Kidney capillary endothelial cell (primary cell): Measurements from ENCODE around the gene LRMDA.
"Not testable (repeated sequence)": the region's sequence is repeated elsewhere in the genome, so short reads cannot be mapped to it uniquely, and the experiment has no call there.

ENCODE experiments used
- DNase-seq: peaks from one replicate; pipeline ENCODE4 v3.0.0-alpha.2; 2018; ENCODE audit warnings: low spot score

LRMDA gene

DNA sequence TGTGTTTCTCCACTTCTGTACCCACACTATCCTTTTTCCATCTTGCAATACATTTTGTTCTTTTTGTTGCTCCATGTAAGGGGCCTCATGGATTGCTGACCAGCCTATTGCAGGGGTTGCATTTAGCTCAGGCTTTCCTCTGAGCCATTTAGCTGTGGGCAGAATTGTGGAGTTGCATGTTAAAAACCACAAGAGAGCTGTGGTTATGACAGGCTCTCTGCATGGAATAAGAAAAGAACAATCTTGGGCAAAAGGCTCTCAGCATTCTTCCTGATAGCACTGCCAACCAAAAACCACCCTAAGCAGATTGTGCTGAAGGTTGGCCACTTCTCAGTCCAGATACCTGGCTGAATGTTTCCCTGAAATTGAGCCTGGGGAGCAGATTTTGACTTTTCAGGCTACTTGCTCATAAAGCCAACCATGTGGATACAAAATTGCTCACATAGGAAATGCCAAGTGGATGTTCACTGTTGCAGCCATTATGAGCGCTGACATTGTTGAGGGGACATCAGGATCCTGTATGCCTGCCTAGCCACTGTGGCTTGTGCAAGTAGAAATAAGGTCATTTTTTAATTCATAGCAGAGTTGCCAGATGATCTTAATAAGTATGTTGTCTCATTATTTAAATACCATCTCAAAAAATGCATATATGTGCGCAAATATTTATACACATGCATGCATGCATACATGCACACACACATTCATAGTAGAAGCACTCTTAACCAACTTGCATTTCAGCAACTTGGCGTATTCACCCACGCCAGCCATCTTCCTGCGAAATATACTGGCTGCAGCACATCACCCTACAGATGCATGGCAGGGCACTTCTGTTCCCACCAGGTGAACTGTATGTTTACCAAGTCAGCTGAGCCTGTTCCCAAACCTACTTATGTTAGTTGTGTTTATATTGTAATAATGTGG, 695.4 kb downstream of the LRMDA start:
- DNase-seq, result no peak

DNA sequence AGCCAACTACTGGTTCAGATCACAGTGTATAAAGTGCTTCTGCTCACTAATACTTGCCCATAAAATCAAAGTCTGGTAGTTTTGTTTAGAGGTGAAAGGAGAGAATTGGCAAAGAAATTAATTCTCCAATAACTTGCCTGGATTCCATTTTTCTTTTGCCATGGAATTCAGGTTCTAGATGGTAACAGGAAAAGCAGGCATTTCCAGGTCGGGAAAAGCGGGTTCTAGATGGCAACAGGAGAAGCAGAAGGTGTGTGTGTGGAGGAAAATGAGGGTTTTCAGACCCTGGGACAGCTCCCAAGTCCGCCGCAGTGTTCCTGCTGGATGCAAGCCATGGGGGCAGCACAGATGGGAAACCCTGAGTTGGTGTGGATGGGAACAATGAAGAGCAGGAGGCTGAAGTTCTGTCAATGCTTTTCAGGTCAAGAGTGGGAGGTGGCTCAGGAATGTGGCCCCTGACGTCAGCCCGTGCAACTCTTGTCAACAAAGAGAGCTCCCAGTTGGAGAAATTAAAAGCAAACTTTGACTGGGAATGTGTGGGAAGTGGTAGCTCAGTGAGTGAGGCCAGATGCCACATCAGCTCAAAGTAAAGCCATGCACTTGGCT, 696.7 kb downstream of the LRMDA start:
- DNase-seq, result no peak

DNA sequence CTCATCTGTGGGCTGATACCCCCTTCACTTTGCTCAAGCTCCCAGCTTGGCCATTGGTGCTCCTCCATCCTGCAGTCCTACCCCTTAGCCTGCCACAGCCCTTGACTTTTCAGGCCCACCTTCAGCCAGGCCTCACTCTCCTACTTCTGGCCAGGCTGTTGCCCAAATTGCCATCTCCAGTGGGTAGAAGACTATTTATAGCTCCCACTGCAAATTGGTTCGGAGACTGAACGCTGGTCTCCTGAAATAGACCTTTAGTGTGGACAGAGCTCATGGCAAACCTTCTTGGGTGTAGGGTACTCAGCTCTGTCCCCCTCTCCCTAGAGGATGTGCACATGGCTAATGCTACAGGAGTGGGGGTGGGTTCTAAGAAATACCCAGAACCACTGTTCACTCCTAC, 697.8 kb downstream of the LRMDA start:
- DNase-seq, result no peak

DNA sequence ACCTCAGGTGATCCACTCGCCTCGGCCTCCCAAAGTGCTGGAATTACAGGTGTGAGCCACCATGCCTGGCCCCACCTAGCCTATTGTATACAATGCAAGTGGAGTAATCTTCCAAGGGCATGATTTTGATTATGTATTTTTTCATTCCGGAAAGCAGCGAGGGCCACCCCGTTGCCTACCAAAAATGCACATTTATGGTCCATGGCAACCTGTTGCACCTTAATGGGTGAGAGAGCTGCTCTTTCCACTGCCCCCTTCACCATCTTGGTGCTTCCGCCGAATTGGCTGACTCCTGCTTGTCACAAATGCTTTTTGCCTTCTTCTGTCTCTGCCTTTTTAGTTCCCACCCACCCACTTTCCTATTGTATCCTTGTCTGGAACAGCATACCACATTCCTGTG, 699.5 kb downstream of the LRMDA start:
- DNase-seq, result no peak

DNA sequence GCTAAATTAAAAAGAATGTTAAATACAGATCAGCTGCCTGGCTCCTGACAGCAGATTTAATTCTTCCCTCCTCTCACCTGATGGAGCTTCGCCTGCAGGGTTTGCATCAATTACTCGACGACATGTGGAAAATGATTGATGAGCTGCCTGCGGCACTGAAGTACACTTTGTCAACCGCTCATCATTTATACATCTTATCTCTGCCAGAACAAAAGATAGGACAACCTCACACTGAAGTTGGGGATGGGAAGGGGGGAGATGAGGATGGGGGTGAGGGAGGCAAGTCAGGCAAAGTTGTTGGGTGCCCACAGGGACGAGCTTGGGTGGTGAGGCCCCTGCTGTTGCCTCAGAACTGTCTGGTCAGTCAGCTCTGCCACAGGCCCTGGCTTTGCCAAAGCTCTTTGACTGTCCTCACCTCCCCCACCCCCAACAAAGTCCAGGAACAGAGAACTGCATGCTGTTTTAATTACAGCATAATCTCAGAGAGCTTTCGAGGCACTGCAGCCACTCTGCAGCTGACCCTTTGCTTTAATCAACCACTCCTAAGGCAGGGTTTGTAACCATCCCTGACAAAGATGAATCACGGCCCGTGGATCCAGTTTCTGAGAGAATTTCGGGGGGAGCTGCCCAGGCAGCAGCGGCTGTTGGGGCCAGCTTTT, 702.3 kb downstream of the LRMDA start:
- no peak for DNase-seq

DNA sequence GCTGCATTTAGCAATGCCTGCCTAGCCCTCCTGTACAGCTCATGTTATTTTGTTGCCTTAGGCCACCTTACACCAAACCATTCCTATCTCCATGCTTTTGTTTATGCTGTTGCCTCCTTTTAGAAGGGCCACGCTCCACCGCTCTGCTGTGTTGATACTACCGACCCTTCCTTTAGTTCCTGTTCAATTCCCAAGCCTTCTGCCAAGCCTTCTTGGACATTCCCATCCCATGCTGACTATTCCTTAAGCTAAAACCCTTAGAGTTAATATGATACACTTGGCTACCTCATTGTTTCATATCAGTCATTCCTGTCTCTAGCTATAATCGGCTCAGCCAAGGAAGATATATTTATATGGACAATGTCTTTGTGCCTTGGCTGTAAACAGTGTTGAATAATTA, 705.5 kb downstream of the LRMDA start:
- DNase-seq, result no peak

DNA sequence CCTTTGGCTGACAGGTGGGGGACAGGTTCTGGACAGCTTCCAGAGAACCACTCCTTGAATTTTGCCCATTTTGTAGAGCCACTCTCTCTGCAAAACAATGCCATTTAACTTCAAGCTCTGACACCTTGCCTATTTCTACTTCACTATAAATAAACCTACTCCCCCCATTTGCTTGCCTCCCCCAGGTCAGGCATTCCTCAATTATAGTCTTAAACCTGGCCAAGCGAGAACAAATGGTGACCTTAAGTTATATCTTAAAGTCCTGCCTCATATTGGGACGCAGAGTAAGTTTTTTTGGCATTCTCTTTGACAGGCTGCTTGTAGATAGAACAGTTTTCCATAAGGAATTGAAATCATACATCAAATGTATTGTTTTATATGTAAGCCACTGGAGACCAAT, 706.9 kb downstream of the LRMDA start:
- no peak for DNase-seq

DNA sequence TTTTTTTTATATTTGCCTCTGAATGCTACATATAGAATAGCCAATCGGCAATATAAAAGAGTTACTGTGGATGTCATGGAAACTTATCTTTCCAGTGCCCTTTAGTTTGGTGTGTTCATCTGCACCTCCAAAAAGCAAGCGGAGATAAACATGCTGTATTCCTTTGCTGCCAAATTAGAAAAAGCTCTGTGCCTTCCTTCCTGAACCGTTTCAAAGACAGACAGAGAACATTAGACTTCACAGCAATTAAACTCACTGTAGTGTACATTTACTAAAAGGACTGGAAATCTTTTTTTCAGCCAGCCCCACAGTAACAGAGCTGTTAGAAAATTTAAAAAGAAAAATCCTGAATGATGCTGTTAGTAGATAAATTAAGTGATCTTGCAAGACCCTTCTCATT, 707.5 kb downstream of the LRMDA start:
- DNase-seq, result no peak

DNA sequence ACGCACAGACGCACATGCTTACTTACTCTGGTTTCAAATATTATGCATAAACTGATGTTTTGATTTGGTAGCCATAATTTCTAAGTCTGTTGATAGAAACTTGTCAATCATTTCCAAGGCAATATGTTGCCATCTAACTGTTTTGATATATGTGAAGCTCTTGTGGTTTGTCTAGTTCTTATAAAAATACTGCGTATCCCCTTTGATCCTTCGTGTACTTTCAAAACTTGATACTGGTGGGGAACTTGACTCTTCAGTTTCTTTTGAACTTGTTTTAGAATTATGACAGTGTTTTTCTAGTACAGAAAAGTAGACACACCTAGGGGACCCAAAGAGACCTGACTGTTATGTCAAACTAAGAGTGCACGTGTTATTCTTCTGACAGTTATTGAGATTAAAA, 708.0 kb downstream of the LRMDA start:
- no peak for DNase-seq

DNA sequence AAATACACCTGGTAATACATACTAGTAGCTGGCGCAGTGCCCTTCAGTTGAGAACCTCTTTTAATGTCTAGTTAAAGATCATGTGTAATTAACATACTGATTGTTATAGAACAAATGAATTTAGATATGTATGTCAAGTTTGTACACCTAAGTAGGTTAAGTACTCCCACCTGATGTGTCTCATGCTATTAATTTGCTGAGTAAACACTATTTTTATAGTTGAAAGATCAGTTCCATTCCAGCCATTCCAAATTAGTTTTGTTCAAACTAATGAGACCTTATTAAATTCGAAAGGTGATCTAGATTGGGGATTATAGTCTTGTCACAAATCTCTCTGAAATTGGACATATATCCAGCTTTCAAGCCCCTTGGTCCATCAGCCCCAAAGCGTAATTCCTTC, 710.0 kb downstream of the LRMDA start:
- no peak for DNase-seq

DNA sequence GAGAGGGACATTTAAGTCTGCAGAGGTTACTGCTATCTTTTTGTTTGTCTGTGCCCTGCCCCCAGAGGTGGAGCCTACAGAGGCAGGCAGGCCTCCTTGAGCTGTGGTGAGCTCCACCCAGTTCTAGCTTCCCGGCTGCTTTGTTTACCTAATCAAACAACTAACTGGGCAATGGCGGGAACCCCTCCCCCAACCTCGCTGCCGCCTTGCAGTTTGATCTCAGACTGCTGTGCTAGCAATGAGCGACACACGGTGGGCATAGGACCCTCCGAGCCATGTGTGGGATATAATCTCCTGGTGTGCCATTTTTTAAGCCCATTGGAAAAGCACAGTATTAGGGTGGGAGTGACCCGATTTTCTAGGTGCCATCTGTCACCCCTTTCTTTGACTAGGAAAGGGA, 716.8 kb downstream of the LRMDA start:
- DNase-seq, result not testable (repeated sequence)

DNA sequence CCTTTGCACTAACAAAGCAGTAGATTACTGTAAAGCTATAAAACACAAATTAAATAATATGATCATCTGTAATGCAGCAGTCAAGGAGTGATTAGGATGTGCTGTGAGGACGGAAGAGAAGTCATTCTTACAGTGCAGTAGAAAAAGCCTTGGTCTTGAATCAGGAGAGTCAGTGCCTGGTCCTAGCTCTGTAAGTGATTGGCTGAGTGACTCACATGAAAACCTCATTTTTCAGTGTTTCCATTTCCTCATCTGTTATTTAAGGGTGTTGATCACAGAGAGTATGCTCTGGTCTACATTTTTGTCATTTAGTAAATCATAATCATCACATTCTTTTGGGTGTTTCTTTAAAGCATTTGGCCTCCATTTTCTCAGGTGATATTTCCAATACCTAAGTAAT, 717.8 kb downstream of the LRMDA start:
- no peak for DNase-seq

DNA sequence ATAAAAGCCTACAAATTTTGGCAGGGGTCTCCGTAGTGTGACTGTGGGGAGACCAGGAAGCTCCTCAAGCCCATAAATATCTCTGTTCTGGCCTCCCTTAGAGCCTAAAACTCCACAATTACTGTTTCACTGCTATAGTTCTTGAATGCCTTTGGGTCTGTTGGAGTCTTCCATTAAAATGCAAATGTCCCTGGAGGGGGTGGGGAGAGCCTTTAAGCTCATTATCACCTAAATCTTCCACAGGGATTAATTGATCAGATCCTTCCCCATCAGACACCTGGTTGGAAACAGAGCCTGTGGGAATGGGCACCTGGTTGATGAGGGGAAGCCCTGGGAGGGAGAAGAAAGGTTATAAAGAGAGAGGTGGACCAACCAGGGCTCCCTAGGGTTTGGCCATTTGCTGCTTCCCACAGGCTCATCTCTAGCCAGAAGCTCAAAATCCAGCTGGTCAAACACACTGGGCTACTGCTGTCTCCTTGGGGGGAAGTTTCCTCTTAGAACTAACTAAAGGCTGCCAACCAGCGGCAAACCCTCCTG, 718.2 kb downstream of the LRMDA start:
- no peak for DNase-seq

DNA sequence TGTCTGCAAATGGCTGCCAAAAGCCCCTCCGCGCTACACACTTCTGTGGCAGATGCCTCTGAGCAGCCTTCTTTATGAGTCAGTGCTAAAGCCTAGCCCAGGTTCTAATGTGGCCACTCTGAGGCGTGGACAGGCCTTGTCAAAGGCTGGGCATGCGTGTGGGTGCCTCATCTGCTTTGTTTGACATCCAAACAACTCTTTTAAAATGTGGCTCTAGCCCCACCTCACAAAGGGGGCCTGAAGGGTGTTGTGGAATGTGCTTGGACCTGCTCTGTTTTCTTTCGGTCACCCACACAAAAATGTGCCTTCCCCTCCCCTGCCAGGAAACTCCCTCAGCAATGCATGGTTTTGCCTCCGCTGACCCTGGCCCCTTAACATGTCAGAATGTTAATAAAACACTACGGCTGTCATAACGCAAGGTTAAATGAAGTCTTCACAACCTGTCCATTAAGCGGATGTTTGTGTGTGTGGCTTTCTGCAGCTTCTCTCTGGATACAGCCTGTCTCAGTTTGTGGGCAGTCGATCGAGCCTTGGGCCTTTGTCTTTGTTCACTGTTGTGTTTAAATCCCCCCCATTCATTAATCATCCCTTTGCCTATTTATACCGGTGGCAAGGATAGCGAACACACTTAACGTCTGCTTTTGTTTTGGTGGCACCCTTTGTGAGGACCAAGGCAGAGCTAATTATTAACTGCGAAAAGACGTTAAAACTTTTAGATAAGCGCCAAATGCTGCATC, 718.9 kb downstream of the LRMDA start:
- no peak for DNase-seq

DNA sequence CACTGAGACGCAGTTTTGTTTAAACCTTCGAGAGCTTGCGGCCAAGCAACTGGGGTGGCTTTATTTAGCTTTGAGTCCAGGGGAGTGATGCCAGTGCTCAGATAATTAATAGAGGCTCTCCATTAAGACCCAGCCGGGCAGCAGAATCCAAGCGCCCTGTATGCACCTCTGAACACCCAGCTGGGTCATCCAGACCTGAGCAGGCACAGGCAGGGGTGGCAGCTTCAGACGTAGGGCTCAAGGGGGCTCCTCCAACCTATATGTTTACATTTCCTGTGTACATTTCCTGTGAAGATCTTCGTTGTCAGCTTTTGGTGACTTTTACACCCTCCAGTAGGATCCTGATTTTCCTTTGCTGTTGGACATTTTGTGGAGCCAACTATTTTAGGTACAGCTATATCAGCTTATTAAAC, 719.5 kb downstream of the LRMDA start:
- no peak for DNase-seq

DNA sequence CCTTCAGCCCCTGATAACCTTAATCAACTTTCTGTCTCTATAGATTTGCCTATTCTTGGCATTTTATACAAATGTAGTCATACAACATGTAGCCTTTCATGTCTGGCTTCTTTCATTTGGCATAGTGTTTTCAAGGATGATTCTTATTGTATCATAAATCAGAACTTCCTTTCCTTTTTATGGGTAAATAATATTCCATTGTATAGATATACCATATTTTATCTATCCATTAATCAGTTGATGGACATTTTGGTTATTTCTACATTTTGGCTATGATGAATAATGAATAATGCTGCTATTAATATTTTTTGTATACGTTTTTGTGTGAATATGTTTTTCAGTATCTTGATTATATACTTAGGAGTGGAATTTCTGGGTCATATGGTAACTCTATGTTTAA, 720.8 kb downstream of the LRMDA start:
- no peak for DNase-seq

DNA sequence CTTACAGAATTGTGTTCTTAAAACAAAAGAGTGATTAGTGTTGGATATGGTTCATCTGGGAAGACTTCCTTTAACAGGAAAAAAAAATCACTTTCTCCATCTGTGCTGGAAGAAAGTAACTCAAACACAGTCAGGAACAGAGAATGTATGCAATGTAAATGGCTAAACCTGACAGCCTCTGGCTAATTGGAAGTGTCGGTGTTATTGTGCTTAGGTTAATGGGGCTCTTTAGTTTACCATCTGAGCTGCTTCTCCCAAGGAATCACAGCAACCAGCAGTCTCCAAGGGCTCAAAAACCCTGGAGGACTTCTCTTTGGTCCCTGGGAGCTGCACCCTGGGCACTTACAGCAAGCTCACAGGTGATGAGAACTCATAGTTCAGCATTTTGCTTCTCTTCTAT, 724.5 kb downstream of the LRMDA start:
- no peak for DNase-seq

DNA sequence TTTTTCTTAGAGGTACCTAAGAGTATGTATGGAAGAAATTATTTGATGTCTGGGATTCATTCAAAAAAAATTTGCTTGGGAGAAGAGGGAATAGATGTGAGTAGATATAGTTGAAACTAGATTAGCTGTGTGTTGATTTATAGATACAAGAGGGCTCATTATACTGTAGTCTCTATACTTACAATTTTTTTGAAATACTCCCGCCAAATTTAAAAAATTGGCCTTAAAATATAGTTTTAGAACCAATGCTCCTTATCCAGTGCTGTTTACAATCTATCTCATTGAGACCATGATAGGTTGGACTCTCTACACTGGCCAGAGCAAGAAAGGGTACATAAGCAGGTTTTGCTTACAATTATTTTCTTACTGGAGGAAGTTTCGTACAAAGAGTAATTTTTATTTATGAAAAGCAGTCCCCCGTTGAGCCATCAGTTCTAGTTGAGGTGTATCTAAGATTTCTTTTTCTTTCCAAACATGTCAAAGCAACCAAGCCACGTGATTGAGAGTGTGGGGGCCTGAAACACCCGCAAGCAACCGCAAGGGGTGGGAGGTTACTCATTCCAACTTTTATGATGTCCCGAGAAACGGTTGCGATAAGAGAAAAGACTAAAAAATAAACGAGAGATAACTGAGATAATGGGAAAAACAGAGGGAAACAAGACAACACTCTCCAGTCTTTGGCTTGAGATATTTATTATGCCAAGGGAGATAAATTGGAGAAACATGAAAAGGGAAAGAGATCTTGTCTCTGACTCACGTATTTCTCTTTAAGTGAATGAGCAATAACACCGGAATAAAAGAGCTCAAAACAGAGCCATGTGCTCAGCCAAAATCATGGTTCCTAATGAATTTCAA, 729.2 kb downstream of the LRMDA start:
- DNase-seq, result no peak

DNA sequence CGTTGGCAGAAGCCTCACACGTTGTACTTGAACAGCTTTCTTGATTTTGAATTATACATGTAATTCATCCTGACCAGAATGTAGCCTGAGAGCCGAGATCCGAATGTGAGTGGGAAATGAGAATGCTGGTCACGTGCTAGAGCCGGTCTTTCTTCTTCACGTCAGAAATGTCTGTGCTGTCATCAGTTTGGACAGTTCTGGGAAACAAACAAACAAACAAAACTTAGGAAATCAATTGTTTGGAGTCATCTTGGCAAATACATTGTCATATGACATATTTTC, 729.8 kb downstream of the LRMDA start:
- DNase-seq, result no peak

DNA sequence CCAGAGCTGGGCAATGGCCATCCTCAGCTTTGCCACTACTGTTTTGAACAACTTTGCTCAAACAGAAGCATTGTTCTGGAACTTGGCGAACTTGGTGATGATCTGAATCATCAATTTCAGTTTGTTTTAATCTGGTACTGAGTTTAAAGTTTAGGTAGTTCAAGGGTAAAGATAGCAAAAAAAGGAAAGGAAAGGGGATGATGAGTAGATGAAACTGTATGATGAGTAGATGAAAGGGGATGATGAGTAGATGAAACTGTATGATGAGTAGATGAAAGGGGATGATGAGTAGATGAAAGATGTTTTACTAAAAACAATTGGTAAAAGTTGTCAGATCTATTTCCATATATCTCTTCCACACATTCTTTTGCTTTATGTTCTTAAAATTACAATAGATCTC, 737.0 kb downstream of the LRMDA start:
- DNase-seq, result no peak

DNA sequence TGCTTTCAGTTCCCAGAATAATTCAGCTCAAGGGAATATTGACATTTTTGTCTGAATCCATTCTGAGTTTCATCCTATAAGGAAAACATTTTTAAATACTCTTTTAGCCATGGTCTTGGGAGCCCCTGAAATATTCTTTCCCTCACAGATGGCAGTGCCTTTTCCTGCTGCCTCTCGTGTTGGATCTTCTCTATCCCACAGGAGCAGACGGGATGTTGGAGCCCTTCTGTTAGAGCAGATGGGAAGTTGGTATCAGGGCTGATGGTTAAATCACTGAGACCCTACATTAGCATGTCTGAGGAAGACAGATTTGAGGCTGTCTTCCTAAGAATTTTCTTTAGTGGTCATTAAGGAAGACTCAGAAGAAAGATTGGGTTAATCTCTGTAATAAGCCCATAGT, 737.8 kb downstream of the LRMDA start:
- DNase-seq, result no peak

DNA sequence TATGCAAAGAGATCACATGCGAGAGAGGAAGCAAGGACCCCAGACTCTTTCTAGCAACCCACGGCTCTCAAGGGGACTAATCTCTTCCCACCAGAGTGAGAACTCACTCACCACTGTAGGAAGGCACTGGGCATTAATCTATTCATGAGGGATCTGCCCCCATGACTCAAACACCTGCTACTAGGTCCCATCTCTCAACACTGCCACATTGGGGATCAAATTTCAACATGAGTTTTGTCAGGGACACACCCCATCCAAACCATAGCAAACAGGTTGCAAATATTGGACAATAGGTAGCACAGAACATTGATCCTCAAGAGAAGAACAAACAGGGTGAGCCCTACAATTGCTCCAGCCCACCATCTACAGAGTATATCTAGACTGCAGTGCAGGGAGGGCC, 740.6 kb downstream of the LRMDA start:
- no peak for DNase-seq
